Esophagus (tissue), 2 donors: ENCODE results near the gene TMEM11. TPM values are rescaled to one million over a fixed set of nuclear protein-coding genes. Genes with fewer than 3 reads are reported as not detected.
"Not testable (repeated sequence)": the region's sequence is repeated elsewhere in the genome, so short reads cannot be mapped to it uniquely, and the experiment has no call there.

ENCODE experiments used
- H3K27ac ChIP-seq, 2 donors: one replicate each; pipeline ENCODE4 v1.5.1; 2013; ENCODE audit warnings: low read depth in 2 of 2, mild to moderate bottlenecking in 2 of 2, inconsistent platforms in 1 of 2, low read length in 1 of 2, moderate library complexity in 1 of 2
- H3K27me3 ChIP-seq, 2 donors: one replicate each; pipeline ENCODE4 v1.6.1; 2013; ENCODE audit warnings: low read length in 2 of 2, control low read depth in 1 of 2, mild to moderate bottlenecking in 1 of 2; ENCODE audit not compliant: insufficient read depth in 2 of 2, control insufficient read depth in 1 of 2
- H3K36me3 ChIP-seq, 2 donors: one replicate each; pipeline ENCODE4 v1.6.1; 2013; ENCODE audit warnings: low read length in 1 of 2; ENCODE audit not compliant: control insufficient read depth in 2 of 2, insufficient read depth in 2 of 2
- H3K4me1 ChIP-seq, 2 donors: one replicate each; pipeline ENCODE4 v1.6.1; 2013; ENCODE audit warnings: low read length in 1 of 2; ENCODE audit not compliant: control insufficient read depth in 2 of 2, insufficient read depth in 2 of 2
- H3K4me3 ChIP-seq, 2 donors: one replicate each; pipeline ENCODE4 v1.5.1; 2013; ENCODE audit warnings: low read length in 2 of 2, mild to moderate bottlenecking in 2 of 2, low read depth in 1 of 2, moderate library complexity in 1 of 2
- H3K9me3 ChIP-seq, 2 donors: one replicate each; pipeline ENCODE4 v1.6.1; 2013; ENCODE audit warnings: mild to moderate bottlenecking in 2 of 2, low read depth in 1 of 2, low read length in 1 of 2, moderate library complexity in 1 of 2; ENCODE audit not compliant: control insufficient read depth in 2 of 2, insufficient read depth in 1 of 2
- WGBS, 2 donors: extraction: QIAGEN DNeasy Blood & Tissue Kit; methylation state at CpG; one replicate each; pipeline ENCODE4 v1.1.7; 2013; 5-methylcytosine and 5-hydroxymethylcytosine counted together
- polyA plus RNA-seq, 2 donors: library from polyadenylated mRNA; stranded (reverse); fragments of 200-250 nt; gene quantifications; one replicate each; pipeline ENCODE4 v1.2.3, GENCODE V29; 2013
- donor health status: healthy with polysubstance abuse.
- donor health status: Bipolar disorder and iron deficiency.

The TMEM11 gene
- polyA plus RNA-seq, 2 donors, result 28.0 TPM

DNA sequence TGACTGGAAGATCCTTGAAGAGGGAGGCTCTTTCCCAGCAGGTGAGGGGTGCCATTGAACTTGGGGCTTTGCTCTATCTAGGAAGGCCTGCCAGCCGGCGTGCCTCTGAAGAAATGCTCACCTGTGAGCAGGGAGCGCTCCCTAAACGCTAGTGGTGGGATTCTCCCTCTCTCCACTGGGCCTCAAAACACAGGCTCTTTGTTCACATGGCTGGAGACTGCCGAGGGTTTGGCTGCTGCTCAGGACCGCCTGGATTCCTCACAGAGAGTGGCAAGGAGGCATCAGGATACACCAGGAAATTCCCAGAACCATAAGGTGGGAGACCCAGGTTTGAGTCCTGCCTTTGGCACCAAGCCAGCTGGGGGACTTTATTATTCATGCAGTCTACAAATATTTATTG is 17.6 kb upstream of the TMEM11 start:
- H3K27me3 ChIP-seq, result no peaks in the 10 kb centered on the region
- 69 to 70% methylated on average over 6 of the region's 6 CpGs for WGBS, 2 donors
- no peaks in the 10 kb centered on the region for H3K9me3 ChIP-seq
- H3K27ac ChIP-seq, result no peak overlapping the region
- no peak overlapping the region for H3K4me3 ChIP-seq
- H3K36me3 ChIP-seq, result no peaks in the 10 kb centered on the region
- no peaks in the 10 kb centered on the region for H3K4me1 ChIP-seq

DNA sequence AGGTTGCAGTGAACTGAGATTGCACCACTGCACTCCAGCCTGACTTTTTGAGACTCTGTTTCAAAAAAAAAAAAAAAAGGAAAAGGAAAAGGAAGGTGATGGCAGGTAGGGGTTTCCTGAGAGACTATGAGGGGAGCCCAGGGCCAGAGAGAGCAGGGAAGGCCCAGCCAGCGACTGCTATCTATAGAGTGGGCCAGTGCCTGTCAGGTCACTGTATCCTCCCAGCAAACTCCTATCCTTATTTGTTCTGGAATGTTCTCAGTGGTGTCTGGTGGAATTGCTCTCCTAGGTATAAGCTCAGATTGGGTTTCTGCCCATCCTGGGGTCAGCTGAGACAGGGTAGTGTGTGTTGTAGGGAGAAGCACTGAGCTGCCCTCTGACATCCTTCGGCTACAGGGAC is 14.9 kb upstream of the TMEM11 start:
- Histone ChIP-seq H3K4me3 (no peak overlapping the region), H3K9me3 (no peaks in the 10 kb centered on the region), H3K27me3 (no peaks in the 10 kb centered on the region), H3K27ac (no peak overlapping the region), H3K36me3 (peaks cover 0 to under 1% of the 10 kb centered on the region in 2 donors), H3K4me1 (no peaks in the 10 kb centered on the region)
- WGBS, 2 donors, result 74 to 75% methylated on average over 2 of the region's 2 CpGs

DNA sequence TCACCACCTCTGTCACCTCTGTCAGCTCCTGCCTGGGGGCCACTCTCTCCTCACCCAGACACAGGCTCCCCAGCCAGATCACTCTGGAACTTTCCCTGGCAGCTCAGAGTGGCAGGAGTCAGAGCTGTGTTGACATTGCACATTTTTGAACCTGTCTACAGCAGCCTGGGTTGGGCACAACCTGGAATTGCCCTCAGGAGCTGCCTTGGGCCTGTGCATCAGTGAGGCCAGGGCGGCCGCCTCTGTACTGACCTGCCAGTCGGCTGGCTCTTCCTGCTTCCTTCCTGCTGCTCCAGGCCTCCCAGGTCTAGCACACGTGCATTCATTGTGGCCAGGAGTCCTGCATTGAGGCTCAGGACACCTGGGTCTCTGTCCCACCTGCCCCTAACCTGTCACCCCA is 14.2 kb upstream of the TMEM11 start:
- Histone ChIP-seq H3K9me3 (no peaks in the 10 kb centered on the region), H3K27ac (no peak overlapping the region), H3K27me3 (no peaks in the 10 kb centered on the region), H3K36me3 (peaks cover 0 to 6% of the 10 kb centered on the region in 2 donors), H3K4me1 (no peaks in the 10 kb centered on the region), H3K4me3 (no peak overlapping the region)
- 59 to 63% methylated on average over 4 of the region's 4 CpGs for WGBS, 2 donors

DNA sequence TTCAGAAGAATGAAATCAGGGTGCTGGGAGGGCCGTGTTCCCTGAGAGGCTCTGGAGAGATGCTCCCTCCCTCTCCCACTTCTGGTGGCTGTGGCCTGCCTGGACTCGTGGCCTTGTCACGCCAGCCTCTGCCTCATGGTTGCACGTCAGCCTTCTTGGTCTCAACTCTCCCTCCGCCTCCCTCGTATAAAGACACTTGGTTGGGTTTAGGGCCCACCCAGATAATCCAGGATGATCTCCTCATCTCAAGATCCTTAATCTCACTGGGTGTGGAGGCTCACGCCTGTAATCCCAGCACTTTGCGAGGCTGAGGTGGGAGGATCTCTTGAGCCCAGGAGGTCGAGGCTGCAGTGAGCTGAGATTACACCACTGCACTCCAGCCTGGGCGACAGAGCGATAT is 13.3 kb upstream of the TMEM11 start:
- WGBS, 2 donors, result 76 to 84% methylated on average over 11 of the region's 11 CpGs
- H3K27me3 ChIP-seq, H3K27ac ChIP-seq: not testable (repeated sequence)

DNA sequence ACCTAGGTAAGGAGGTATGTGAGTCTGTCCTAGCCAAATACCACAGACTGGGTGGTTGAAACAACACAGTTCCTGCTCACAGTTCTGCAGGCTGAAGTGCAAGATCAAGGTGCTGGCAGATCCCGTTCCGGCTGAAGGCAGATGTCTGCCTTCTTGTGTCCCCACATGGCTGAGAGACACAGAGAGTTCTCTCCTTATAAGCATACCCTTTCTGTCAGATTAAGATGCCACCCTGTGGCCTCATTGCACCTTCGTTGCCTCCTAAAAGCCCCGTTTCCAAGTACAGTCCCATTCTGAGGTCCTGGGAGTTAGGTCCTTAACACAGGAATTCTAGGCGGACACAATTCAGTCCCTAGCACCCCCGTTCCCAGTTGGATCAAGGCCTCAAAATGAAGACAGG is 9.1 kb upstream of the TMEM11 start:
- Histone ChIP-seq H3K9me3 (peaks cover 0 to 3% of the 10 kb centered on the region in 2 donors), H3K27me3 (no peaks in the 10 kb centered on the region), H3K4me1 (no peaks in the 10 kb centered on the region), H3K4me3 (no peak overlapping the region), H3K27ac (no peak overlapping the region), H3K36me3 (peaks cover 0 to 14% of the 10 kb centered on the region in 2 donors)
- 93 to 95% methylated on average over 6 of the region's 6 CpGs for WGBS, 2 donors

More for the DNA sequence above, 13.3 kb upstream of the TMEM11 start:
- H3K9me3 ChIP-seq, H3K36me3 ChIP-seq, H3K4me3 ChIP-seq, H3K4me1 ChIP-seq: not testable (repeated sequence)

DNA sequence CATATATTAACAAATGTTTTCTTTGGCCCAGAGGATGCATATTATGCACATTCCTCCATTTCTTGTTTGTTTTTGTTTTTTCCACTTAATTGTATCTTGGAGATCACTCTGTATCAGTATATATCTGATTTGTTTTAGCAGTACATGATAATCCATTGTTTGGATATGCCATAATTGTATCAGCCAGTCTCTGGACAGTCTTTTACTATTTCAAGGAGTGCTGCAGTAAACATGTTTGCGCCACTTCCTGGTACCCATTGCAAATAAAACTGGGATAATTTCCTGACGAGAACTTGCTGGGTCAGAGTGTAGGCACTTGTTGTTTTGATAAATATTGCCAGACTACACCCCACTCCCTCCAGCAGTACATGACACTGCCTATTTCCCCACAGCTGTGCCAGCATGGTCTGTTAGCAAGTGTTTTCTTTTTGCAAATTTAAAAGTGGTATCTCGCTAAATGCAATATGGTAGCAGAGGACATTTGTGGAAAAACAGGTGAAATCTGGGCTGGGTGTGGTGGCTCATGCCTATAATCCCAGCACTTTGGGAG is 4.9 kb upstream of the TMEM11 start:
- H3K9me3 ChIP-seq, result peaks cover 0 to 3% of the 10 kb centered on the region in 2 donors
- peaks cover 0 to 3% of the 10 kb centered on the region in 2 donors for H3K4me1 ChIP-seq
- H3K4me3 ChIP-seq, result no peak overlapping the region
- H3K27me3 ChIP-seq, result no peaks in the 10 kb centered on the region
- H3K27ac ChIP-seq, result no peak overlapping the region
- whole genome bisulfite sequencing, 2 donors, result 82 to 86% methylated on average over 3 of the region's 3 CpGs
- H3K36me3 ChIP-seq, result peaks cover 0 to 14% of the 10 kb centered on the region in 2 donors

DNA sequence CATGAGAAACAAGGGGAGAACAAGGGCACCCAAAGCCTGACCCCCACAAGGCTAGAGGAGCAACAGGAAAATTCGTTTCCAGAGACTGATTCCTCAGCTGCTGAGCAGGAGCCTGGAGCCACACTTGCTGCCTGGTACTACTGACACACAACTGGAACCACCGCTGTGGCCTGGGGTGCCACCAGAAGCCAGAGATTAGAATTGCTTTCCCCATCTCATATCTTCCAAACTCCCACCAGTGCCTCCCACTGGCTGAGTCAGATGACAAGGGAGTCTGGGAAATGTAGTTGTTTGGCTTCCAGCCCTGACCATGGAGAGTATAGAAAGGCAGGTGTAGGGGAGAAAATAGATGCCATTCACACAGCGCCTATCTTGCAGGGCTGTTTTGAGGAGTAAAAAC is 4.1 kb upstream of the TMEM11 start:
- peaks cover 0 to 3% of the 10 kb centered on the region in 2 donors for H3K9me3 ChIP-seq
- H3K27me3 ChIP-seq, result no peaks in the 10 kb centered on the region
- H3K4me3 ChIP-seq, result no peak overlapping the region
- H3K4me1 ChIP-seq, result peaks cover 0 to 3% of the 10 kb centered on the region in 2 donors
- 75 to 78% methylated on average over 3 of the region's 3 CpGs for WGBS, 2 donors
- no peak overlapping the region for H3K27ac ChIP-seq
- peaks cover 0 to 7% of the 10 kb centered on the region in 2 donors for H3K36me3 ChIP-seq

DNA sequence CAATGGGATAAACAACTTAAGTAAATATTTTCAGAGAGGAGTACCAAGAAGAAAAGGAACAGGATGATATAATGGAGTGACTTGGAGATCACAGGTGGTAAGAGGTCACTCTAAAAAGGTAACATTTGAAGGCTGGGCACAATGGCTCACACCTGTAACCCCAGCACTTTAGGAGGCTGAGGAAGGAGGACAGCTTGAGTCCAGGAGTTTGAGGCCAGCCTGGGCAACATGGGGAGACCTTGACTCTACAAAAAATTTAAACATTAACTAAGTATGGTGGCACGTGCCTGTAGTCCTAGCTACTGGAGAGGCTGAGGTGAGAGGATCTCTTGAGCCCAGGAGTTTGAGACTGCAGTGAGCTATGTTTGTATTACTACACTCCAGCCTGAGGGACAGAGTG is 3.4 kb upstream of the TMEM11 start:
- H3K27ac ChIP-seq, result no peak overlapping the region
- peaks cover 0 to 7% of the 10 kb centered on the region in 2 donors for H3K36me3 ChIP-seq
- no peaks in the 10 kb centered on the region for H3K27me3 ChIP-seq
- peaks cover 0 to 3% of the 10 kb centered on the region in 2 donors for H3K4me1 ChIP-seq
- 77 to 91% methylated on average over 1 of the region's 1 CpG for WGBS, 2 donors
- no peak overlapping the region for H3K4me3 ChIP-seq
- H3K9me3 ChIP-seq, result peaks cover 0 to 2% of the 10 kb centered on the region in 2 donors

DNA sequence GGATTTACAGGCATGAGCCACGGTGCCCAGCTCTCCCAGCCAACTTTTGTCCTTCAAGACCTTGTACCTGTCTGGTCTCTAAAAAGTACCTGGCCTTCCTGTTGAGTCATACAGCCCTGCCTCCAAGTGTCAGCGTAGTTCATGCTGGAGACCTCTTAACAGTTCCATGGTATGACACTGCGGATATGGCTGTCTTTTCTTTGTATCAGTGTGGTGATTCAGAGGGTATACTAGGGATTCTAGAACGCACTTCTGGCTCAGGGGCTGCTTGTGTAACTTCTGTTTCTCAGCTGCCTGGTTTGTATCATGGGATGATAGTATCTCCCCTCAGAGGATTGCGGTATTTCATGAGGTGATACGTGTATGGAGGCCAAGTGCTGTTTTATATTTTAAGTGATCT is 2.0 kb upstream of the TMEM11 start:
- no peak overlapping the region for H3K27ac ChIP-seq
- H3K4me3 ChIP-seq, result no peak overlapping the region
- H3K36me3 ChIP-seq, result peaks cover 0 to 2% of the 10 kb centered on the region in 2 donors
- WGBS, 2 donors, result 85 to 86% methylated on average over 6 of the region's 6 CpGs
- peaks cover 0 to 14% of the 10 kb centered on the region in 2 donors for H3K4me1 ChIP-seq
- no peaks in the 10 kb centered on the region for H3K27me3 ChIP-seq
- no peaks in the 10 kb centered on the region for H3K9me3 ChIP-seq

DNA sequence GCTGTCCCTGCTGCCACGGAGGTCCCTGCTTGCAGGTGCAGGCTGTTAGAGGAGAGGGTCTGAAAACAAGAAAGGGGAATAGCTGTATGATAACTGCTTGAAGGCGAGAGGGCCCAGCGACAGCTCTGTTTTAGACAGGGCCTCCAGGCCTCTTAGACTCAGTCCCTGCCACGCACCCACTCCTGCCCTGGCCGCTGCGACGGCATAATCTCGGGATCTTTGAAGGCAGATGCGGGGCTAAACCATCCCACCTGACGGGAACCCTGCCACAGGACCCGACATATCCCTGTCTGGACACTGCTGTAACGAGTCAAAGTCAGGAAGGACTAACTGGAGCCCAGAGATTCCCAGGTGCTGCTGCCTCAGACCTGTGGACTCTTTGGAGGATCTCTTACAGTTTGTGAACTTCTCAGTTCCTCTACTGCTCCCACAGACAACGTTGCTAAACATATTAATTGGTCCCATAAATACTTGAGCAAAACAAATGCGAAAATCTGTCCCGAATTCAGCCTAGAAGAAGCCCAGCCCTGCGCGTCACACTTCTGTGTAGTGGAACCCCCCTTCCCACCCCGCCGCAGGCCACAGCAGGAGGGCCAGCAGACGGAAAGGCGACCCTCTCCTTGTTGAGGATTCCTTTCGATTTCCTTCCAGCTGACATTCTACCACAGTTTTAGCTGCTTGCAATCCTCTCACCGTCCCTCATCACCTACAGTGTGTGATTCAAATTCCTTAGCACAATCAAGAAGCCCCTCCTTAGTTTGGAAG is 998 bp upstream of the TMEM11 start:
- Histone ChIP-seq H3K9me3 (no peaks in the 10 kb centered on the region), H3K4me3 (peak overlapping the region; percentile 97 to 99), H3K27ac (peak overlapping the region; percentile 96 to 98), H3K4me1 (peaks cover 4 to 20% of the 10 kb centered on the region in 2 donors), H3K36me3 (no peaks in the 10 kb centered on the region), H3K27me3 (no peaks in the 10 kb centered on the region)
- WGBS, 2 donors, result 8 to 11% methylated on average over 23 of the region's 23 CpGs
